HTERT RPE-1 (cell line): ENCODE measurements around the gene RASSF3.

Experiments
- in situ Hi-C: fragments of 300-500 bp; cut with MboI; formaldehyde crosslinking; loops from 4 replicates; pipeline ENCODE4 v1.14.3; 2020; ENCODE audit warnings: low sequenced_read_pairs

RASSF3 gene

GRCh38 chr12:64716839-64717455 lies 106.7 kb downstream of the RASSF3 start:
- in situ Hi-C loops, result loop anchor here (25.0 kb wide), 1 partner anchor 180 kb away; no protein-coding TSS in a partner anchor

GRCh38 chr12:64718649-64719048 lies 108.4 kb downstream of the RASSF3 start:
- in situ Hi-C loops, result loop anchor here (25.0 kb wide), 1 partner anchor 181 kb away; no protein-coding TSS in a partner anchor

- in situ Hi-C loops, result loop anchor here (25.0 kb wide), 1 partner anchor 184 kb away; no protein-coding TSS in a partner anchor
Observed at GRCh38 chr12:64720884-64721283, 110.6 kb downstream of the RASSF3 start.

GRCh38 chr12:64722835-64723234 lies 112.5 kb downstream of the RASSF3 start:
- in situ Hi-C loops, result loop anchor here (25.0 kb wide), 1 partner anchor 186 kb away; no protein-coding TSS in a partner anchor

GRCh38 chr12:64723630-64724029 lies 113.3 kb downstream of the RASSF3 start:
- in situ Hi-C loops, result loop anchor here (25.0 kb wide), 1 partner anchor 186 kb away; no protein-coding TSS in a partner anchor

DNA sequence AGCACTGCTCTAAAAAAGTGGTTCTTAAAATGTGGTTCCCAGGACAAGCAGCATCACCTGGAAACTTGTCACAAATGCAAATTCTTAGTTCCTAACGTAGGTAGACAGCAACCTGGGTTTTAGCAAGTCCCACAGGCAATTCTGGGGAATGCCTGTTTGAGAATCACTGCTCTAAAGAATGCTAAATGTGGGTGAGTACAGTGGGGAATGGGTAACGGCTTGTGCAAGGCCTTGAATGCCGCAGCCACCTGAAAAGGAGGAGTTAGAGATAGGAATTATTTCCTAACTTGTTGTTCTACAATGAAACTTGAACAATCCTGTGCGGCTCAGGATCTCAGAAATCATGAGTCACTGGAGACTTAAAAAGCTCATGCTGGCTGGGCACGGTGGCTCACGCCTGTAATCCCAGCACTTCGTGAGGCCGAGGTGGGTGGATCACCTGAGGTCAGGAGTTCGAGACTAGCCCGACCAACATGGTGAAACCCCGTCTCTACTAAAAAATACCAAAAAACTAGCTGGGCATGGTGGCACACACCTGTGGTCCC lies 114.0 kb downstream of the RASSF3 start:
- in situ Hi-C loops, result loop anchor here (25.0 kb wide), 1 partner anchor 187 kb away; no protein-coding TSS in a partner anchor

GRCh38 chr12:64729909-64730587 lies 119.8 kb downstream of the RASSF3 start:
- in situ Hi-C loops, result no loop called here

GRCh38 chr12:64730588-64730969 lies 120.3 kb downstream of the RASSF3 start:
- in situ Hi-C loops, result no loop called here

GRCh38 chr12:64731683-64732082 lies 121.4 kb downstream of the RASSF3 start:
- in situ Hi-C loops, result no loop called here

DNA sequence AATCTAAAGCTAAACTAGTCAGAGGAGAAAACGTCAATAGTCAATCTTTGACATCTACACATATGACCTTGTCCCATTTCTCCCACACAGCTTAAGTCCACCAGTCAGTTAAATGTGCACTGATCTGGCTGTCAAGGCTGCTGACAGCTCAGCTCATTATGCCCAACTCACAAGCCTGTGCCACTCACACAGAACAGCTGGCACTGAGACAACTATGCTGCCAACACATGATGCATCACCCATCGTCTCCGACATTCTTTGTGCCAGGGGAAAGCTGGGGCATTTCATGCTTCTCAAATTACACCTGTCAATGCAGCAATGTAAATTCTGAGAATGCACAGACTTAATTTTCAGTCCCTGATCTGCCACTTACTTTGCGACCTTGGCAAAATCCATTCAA lies 123.6 kb downstream of the RASSF3 start:
- in situ Hi-C loops, result no loop called here

GRCh38 chr12:64735442-64735841 lies 125.1 kb downstream of the RASSF3 start:
- in situ Hi-C loops, result no loop called here

DNA sequence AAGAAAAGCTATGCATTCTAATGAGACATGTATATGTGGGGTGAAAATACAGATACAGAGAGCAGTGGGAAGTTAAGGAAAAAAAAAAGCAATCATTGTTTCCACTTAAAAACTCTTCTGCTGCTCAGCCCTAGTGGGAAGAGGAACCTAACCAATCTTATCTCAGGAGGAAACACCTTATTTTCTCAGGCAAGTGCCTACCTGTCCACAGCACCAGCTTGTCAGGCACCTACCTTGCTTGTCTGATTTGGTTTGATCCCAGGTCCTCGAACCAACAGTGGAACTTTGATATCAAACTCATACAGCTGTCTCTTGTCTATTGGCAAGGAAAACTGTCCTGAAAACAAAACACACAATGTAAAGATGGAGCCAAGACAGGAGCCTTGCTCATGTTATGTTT lies 126.5 kb downstream of the RASSF3 start:
- in situ Hi-C loops, result no loop called here

GRCh38 chr12:64737539-64737938 lies 127.2 kb downstream of the RASSF3 start:
- in situ Hi-C loops, result no loop called here

DNA sequence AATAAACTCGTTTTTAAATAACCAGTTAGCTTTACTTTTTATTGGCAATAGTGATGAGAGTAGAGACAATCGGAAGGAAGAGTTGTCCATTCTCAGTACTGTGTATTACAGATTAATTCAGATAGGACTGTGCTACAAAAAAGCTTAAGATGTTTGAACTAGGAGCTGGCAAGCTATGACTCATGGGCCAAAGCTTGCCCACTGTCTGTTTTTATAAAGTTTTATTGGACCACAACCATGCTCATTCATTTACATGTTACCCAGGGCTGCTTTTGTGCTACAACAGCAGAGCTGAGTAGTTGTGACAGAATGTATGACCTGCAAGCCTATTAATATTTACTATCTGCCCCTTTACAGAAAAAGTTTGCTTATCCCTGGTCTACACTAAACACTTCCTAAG lies 129.5 kb downstream of the RASSF3 start:
- in situ Hi-C loops, result no loop called here

DNA sequence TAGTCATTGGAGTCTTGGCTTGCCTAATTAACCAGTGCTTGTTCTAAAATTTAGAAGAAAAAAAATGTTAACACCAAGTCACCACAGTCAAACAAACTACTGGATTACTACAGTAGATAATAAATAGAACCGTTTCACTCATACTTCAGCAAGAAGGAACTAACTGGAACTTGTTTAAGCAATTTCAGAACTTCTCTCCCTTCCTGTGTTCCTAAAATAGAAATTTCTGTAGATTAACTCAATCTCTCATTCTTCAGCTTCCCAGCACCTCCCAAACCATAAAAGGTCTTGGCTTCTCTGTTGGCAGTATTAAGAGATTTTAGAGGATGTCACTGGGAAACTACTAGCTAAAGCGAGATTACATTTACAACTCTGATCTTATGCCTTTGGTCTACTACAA lies 130.4 kb downstream of the RASSF3 start:
- in situ Hi-C loops, result no loop called here

DNA sequence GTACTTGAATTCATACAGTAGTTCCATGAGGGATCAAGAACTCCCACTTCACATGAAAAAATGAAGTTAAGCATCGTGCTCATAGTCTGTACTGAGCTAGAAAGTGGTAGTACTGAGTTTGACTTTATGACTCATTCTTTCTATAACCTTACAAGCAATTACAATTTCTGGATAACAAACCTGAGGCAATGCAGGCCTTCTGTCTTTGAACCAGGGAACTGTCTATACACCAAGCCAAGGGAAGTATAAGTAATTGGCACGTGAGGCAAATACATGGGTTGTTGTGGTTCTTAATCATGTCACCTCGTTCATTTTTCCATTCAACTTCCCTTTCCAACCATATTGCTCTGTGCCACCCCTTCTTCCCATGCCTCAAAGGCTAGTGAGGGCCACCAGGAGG lies 132.1 kb downstream of the RASSF3 start:
- in situ Hi-C loops, result no loop called here

- in situ Hi-C loops, result no loop called here
Observed at GRCh38 chr12:64743206-64743605, 132.9 kb downstream of the RASSF3 start.

GRCh38 chr12:64744422-64745258 lies 134.3 kb downstream of the RASSF3 start:
- in situ Hi-C loops, result no loop called here

GRCh38 chr12:64745259-64745807 lies 135.0 kb downstream of the RASSF3 start:
- in situ Hi-C loops, result no loop called here

DNA sequence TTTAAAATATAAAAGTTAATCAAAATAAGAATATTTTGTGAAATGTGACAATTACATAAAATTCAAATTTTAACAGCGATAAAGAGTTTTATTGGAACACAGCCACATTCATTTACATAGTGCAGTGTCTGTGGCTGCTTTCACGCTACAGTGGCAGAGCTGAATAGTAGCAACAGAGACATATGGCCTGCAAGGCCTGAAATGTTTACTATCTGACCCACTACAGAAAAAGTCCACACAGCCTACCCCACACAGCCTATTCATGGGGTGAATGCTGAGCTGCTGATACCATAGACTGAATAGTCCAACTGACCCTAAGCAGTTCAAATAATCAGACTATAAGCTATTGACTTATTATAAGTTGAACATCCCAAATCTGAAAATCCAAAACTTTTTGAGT lies 135.7 kb downstream of the RASSF3 start:
- in situ Hi-C loops, result no loop called here

- in situ Hi-C loops, result no loop called here
Observed at GRCh38 chr12:64746663-64747062, 136.4 kb downstream of the RASSF3 start.
